HEK293 (cell line): ENCODE data around the gene ISG15.

Experiments
- CTCF ChIP-seq: fragments of 450-650 bp; formaldehyde crosslinking; IDR thresholded peaks from 2 replicates; pipeline ENCODE4 v1.5.1; 2016; ENCODE audit warnings: missing biosample characterization, missing genetic modification characterization
- HOXD13 ChIP-seq: sonication (generic); formaldehyde crosslinking; IDR thresholded peaks from 2 replicates; pipeline ENCODE4 v1.8.0; 2022; ENCODE audit warnings: missing genetic modification reagents, borderline replicate concordance
- KLF16 ChIP-seq: fragments of 450-650 bp; formaldehyde crosslinking; IDR thresholded peaks from 2 replicates; pipeline ENCODE4 v1.5.1; 2017; ENCODE audit warnings: missing biosample characterization, missing genetic modification characterization
- PBX3 ChIP-seq: sonication (generic); formaldehyde crosslinking; IDR thresholded peaks from 2 replicates; pipeline ENCODE4 v1.8.1; 2022; ENCODE audit warnings: mild to moderate bottlenecking, moderate library complexity, missing genetic modification reagents
- REST ChIP-seq: fragments of 450-650 bp; formaldehyde crosslinking; IDR thresholded peaks from 2 replicates; pipeline ENCODE4 v1.5.1; 2016; ENCODE audit warnings: missing biosample characterization, missing genetic modification characterization
- ZBTB20 ChIP-seq: fragments of 450-650 bp; formaldehyde crosslinking; IDR thresholded peaks from 2 replicates; pipeline ENCODE4 v1.5.1; 2016; ENCODE audit warnings: missing biosample characterization, missing genetic modification characterization
- ZBTB26 ChIP-seq: fragments of 450-650 bp; formaldehyde crosslinking; optimal IDR thresholded peaks from 2 replicates; pipeline ENCODE3; 2016; ENCODE audit warnings: missing biosample characterization, mild to moderate bottlenecking, missing genetic modification characterization
- ZNF19 ChIP-seq: fragments of 450-650 bp; formaldehyde crosslinking; IDR thresholded peaks from 2 replicates; pipeline ENCODE4; 2016; ENCODE audit warnings: missing biosample characterization, missing genetic modification characterization, low read depth
- ZNF211 ChIP-seq: fragments of 450-650 bp; formaldehyde crosslinking; IDR thresholded peaks from 2 replicates; pipeline ENCODE4 v1.5.1; 2016; ENCODE audit warnings: low read depth, missing biosample characterization, missing genetic modification characterization
- ZNF423 ChIP-seq: fragments of 450-650 bp; formaldehyde crosslinking; IDR thresholded peaks from 2 replicates; pipeline ENCODE4 v1.5.1; 2016; ENCODE audit warnings: missing biosample characterization, missing genetic modification characterization
- ZNF610 ChIP-seq: fragments of 450-650 bp; formaldehyde crosslinking; IDR thresholded peaks from 2 replicates; pipeline ENCODE4 v1.5.1; 2016; ENCODE audit warnings: missing biosample characterization, missing genetic modification characterization, borderline replicate concordance
- ZNF654 ChIP-seq: fragments of 450-650 bp; formaldehyde crosslinking; IDR thresholded peaks from 2 replicates; pipeline ENCODE4 v1.5.1; 2016; ENCODE audit warnings: low read depth, missing biosample characterization, missing genetic modification characterization
- ZNF768 ChIP-seq: fragments of 450-650 bp; formaldehyde crosslinking; IDR thresholded peaks from 2 replicates; pipeline ENCODE4 v1.5.1; 2018; ENCODE audit warnings: missing biosample characterization, mild to moderate bottlenecking, missing genetic modification characterization
- TF ChIP-seq, protein P1 (sequence below): fragments of 450-650 bp; formaldehyde crosslinking; IDR thresholded peaks from 2 replicates; pipeline ENCODE4 v1.5.1; 2016; ENCODE audit warnings: missing biosample characterization, missing genetic modification characterization

DNA sequence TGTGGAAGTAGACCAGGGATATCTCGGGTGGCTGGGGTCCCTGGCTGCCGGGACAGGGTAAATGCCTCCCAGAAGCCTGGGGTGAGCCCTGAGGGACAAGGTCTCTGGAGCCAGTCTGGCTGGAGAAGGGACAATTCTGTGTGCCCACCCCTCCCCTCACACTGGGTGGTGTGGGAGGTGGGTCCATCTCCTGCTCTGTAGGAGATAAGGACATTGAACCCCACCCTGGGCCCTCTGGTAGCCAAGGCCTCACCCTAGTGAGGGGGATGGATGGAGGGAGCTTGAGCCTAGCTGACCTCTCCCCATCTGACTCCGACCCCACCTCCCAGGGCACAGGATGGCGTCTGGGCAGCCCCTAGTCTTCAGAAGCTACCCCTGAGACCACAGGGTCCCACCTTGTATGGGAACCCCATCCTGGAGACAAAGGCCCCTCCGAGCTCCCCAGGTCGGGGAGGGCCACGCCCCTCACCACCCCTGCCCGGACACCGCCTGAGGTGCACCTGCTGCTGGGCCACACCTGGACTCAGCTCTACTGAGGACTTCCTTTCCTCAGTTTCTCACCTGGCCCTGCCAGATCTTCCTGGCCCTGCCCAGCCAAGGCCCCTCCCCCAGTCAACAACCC lies 11.0 kb downstream of the ISG15 start:
- TF ChIP-seq CTCF (tag by site-specific recombination) (no peak), ZNF211 (tag by site-specific recombination) (no peak), ZNF19 (tag by site-specific recombination) (no peak), KLF16 (tag by site-specific recombination) (no peak), HOXD13 (CRISPR knock-in tag) (no peak), ZBTB26 (tag by site-specific recombination) (no peak), ZNF423 (tag by site-specific recombination) (no peak), PBX3 (CRISPR knock-in tag) (no peak), ZNF768 (tag by site-specific recombination) (no peak), ZBTB20 (tag by site-specific recombination) (no peak), REST (tag by site-specific recombination) (no peak), ZNF610 (tag by site-specific recombination) (no peak), ZNF654 (tag by site-specific recombination) (no peak)
- TF ChIP-seq, protein P1, sequence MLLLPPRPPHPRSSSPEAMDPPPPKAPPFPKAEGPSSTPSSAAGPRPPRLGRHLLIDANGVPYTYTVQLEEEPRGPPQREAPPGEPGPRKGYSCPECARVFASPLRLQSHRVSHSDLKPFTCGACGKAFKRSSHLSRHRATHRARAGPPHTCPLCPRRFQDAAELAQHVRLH (tag by site-specific recombination): no peak
